ENCODE measurements around the gene FBXL7.

The FBXL7 gene

DNA sequence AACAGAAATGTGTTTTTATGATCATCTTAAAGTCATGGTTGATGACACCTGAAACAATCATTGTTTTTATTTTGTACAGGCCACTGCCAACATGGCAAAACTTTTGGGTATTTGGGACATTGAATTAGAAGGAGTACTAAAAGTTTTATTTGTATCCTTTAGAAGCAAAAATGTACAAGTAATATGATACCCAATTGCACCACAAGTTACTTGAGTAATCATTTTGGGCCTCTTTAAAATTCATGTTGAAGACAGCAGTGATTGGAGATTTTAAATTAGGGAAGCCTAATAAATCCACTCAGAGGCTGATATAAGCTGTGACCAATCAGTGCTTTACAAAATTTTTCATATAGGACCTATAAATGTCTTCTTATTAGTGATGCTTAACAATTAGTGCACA lies 466.7 kb downstream of the FBXL7 start:
- H4K20me1 ChIP-seq (ENCODE audit: insufficient read depth, low read length), result no peaks in the 10 kb centered on the region
- H3K4me1 ChIP-seq (ENCODE audit: insufficient read depth, low read length), result no peaks in the 10 kb centered on the region
- H3K4me3 ChIP-seq (ENCODE audit: low read depth in 1 of 2, low read length in 2 of 2), result no peak overlapping the region
- no peaks in the 10 kb centered on the region for H3K9me3 ChIP-seq (ENCODE audit: insufficient read depth, low read length, severe bottlenecking)
- DNase-seq (no peak), ATAC-seq (ENCODE audit: insufficient read depth, low read depth) (no peak)
- no peaks in the 10 kb centered on the region for H3K36me3 ChIP-seq (ENCODE audit: insufficient read depth, low read length)
- H3K9ac ChIP-seq (ENCODE audit: low read depth, low read length), result no peak overlapping the region
- no peak overlapping the region for H3K27ac ChIP-seq (ENCODE audit: low read length)
- no peaks in the 10 kb centered on the region for H3K27me3 ChIP-seq (ENCODE audit: insufficient read depth, low read length, poor library complexity)
- H2AFZ ChIP-seq (ENCODE audit: low read depth, low read length), result no peak overlapping the region
- no peak overlapping the region for H3K4me2 ChIP-seq (ENCODE audit: insufficient read depth, low read length)
- no peaks in the 10 kb centered on the region for H3K79me2 ChIP-seq (ENCODE audit: insufficient read depth, low read length)
- no peak for TF ChIP-seq EZH2 (IDR thresholded peaks at IDR 0.05; ENCODE audit: borderline replicate concordance, low read depth, low read length, severe bottlenecking)
- TF ChIP-seq, protein P1, sequence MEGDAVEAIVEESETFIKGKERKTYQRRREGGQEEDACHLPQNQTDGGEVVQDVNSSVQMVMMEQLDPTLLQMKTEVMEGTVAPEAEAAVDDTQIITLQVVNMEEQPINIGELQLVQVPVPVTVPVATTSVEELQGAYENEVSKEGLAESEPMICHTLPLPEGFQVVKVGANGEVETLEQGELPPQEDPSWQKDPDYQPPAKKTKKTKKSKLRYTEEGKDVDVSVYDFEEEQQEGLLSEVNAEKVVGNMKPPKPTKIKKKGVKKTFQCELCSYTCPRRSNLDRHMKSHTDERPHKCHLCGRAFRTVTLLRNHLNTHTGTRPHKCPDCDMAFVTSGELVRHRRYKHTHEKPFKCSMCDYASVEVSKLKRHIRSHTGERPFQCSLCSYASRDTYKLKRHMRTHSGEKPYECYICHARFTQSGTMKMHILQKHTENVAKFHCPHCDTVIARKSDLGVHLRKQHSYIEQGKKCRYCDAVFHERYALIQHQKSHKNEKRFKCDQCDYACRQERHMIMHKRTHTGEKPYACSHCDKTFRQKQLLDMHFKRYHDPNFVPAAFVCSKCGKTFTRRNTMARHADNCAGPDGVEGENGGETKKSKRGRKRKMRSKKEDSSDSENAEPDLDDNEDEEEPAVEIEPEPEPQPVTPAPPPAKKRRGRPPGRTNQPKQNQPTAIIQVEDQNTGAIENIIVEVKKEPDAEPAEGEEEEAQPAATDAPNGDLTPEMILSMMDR (IDR thresholded peaks at IDR 0.05; ENCODE audit: borderline replicate concordance, extremely low read depth, low read length, poor library complexity, severe bottlenecking), result no peak

DNA sequence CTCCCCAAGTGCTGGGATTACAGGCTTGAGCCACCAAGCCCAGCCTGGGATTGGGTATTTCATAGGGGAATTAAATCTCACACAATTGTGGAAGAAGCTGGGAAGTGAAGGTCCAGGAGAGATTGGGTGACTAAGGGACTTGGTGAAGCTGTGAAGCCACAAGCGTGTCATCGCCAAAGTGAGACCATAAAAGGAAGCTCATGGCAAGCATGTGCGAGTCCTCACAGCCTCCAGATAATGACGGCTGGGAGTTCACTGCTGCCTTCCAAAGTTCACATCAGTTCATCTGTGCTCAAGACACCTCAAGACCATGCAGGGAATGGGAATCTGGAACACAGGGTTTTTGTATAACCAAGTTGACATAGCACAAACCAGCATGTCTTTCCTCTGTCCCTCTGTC lies 469.0 kb downstream of the FBXL7 start:
- DNase-seq, result no peak
- H3K79me2 ChIP-seq (ENCODE audit: insufficient read depth, low read length), result no peaks in the 10 kb centered on the region
- H3K9ac ChIP-seq (ENCODE audit: low read depth, low read length), result no peak overlapping the region
- no peak overlapping the region for H3K4me3 ChIP-seq (ENCODE audit: low read depth in 1 of 2, low read length in 2 of 2)
- no peak overlapping the region for H3K4me2 ChIP-seq (ENCODE audit: insufficient read depth, low read length)
- TF ChIP-seq, protein P1 (IDR thresholded peaks at IDR 0.05; ENCODE audit: borderline replicate concordance, extremely low read depth, low read length, poor library complexity, severe bottlenecking), result no peak
- no peaks in the 10 kb centered on the region for H3K4me1 ChIP-seq (ENCODE audit: insufficient read depth, low read length)
- H2AFZ ChIP-seq (ENCODE audit: low read depth, low read length), result no peak overlapping the region
- no peaks in the 10 kb centered on the region for H4K20me1 ChIP-seq (ENCODE audit: insufficient read depth, low read length)
- no peak overlapping the region for H3K27ac ChIP-seq (ENCODE audit: low read length)
- no peaks in the 10 kb centered on the region for H3K9me3 ChIP-seq (ENCODE audit: insufficient read depth, low read length, severe bottlenecking)
- no peaks in the 10 kb centered on the region for H3K36me3 ChIP-seq (ENCODE audit: insufficient read depth, low read length)
- ATAC-seq (ENCODE audit: insufficient read depth, low read depth), result no peak
- H3K27me3 ChIP-seq (ENCODE audit: insufficient read depth, low read length, poor library complexity), result no peaks in the 10 kb centered on the region

DNA sequence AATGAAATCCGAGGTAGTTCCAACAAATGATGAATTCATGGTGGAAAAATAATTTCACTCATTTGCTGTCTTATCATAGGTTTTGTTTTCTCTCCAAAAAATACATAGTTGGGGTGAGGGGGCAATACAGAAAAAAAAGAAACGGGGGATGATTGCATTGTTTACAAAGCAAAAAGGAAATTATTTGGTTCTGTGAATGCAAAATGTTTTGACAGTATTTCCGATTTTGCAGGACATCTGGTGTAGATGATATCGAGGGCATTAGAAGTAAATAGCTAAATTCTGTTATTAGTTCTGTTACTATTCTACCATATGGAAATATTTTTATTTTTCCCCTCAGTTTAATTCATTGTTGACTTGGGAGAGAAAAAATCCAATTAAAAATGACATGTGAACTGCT lies 477.9 kb downstream of the FBXL7 start:
- Histone ChIP-seq H3K4me1 (ENCODE audit: insufficient read depth, low read length) (no peaks in the 10 kb centered on the region), H3K4me2 (ENCODE audit: insufficient read depth, low read length) (no peak overlapping the region), H3K27ac (ENCODE audit: low read length) (no peak overlapping the region), H3K36me3 (ENCODE audit: insufficient read depth, low read length) (no peaks in the 10 kb centered on the region), H3K9ac (ENCODE audit: low read depth, low read length) (no peak overlapping the region), H3K4me3 (ENCODE audit: low read depth in 1 of 2, low read length in 2 of 2) (no peak overlapping the region), H4K20me1 (ENCODE audit: insufficient read depth, low read length) (no peaks in the 10 kb centered on the region), H3K9me3 (ENCODE audit: insufficient read depth, low read length, severe bottlenecking) (peaks cover 2% of the 10 kb centered on the region), H3K27me3 (ENCODE audit: insufficient read depth, low read length, poor library complexity) (no peaks in the 10 kb centered on the region), H2AFZ (ENCODE audit: low read depth, low read length) (no peak overlapping the region), H3K79me2 (ENCODE audit: insufficient read depth, low read length) (no peaks in the 10 kb centered on the region)
- DNase-seq (no peak), ATAC-seq (ENCODE audit: insufficient read depth, low read depth) (no peak)
- TF ChIP-seq, protein P1 (IDR thresholded peaks at IDR 0.05; ENCODE audit: borderline replicate concordance, extremely low read depth, low read length, poor library complexity, severe bottlenecking), result no peak
- no peak for TF ChIP-seq EZH2 (IDR thresholded peaks at IDR 0.05; ENCODE audit: borderline replicate concordance, low read depth, low read length, severe bottlenecking)

DNA sequence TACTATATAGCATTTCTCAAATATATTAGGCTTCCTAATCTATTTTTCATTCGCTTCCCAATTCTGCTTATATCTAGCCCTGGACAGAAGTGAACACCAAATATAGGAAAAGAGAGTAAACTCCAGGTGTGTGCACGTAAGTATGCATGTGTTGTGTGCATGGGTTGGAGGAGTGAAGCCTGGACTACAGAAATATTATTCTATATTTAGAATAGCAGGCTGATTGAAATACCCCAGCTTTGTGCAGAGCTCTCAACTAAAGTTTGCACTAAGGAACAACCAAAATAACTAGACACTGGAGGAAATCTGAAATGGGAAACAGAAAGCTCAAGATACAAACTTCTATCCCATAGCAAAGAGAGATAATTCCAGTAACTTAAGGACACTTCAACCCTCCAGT lies 480.9 kb downstream of the FBXL7 start:
- ATAC-seq (ENCODE audit: insufficient read depth, low read depth), result no peak
- H3K27ac ChIP-seq (ENCODE audit: low read length), result no peak overlapping the region

More for the DNA sequence above, 480.9 kb downstream of the FBXL7 start:
- no peak overlapping the region for H3K4me2 ChIP-seq (ENCODE audit: insufficient read depth, low read length)
- no peak overlapping the region for H3K4me3 ChIP-seq (ENCODE audit: low read depth in 1 of 2, low read length in 2 of 2)
- H4K20me1 ChIP-seq (ENCODE audit: insufficient read depth, low read length), result no peaks in the 10 kb centered on the region
- no peak overlapping the region for H3K9ac ChIP-seq (ENCODE audit: low read depth, low read length)
- H2AFZ ChIP-seq (ENCODE audit: low read depth, low read length), result no peak overlapping the region
- H3K9me3 ChIP-seq (ENCODE audit: insufficient read depth, low read length, severe bottlenecking), result no peaks in the 10 kb centered on the region
- DNase-seq, result no peak
- no peaks in the 10 kb centered on the region for H3K4me1 ChIP-seq (ENCODE audit: insufficient read depth, low read length)
- TF ChIP-seq, protein P1 (IDR thresholded peaks at IDR 0.05; ENCODE audit: borderline replicate concordance, extremely low read depth, low read length, poor library complexity, severe bottlenecking), result no peak
- no peak for TF ChIP-seq EZH2 (IDR thresholded peaks at IDR 0.05; ENCODE audit: borderline replicate concordance, low read depth, low read length, severe bottlenecking)
- H3K27me3 ChIP-seq (ENCODE audit: insufficient read depth, low read length, poor library complexity), result no peaks in the 10 kb centered on the region
- H3K79me2 ChIP-seq (ENCODE audit: insufficient read depth, low read length), result no peaks in the 10 kb centered on the region
- no peaks in the 10 kb centered on the region for H3K36me3 ChIP-seq (ENCODE audit: insufficient read depth, low read length)

Data from DND-41 (cell line).